Stimulated activated naive CD8-positive, alpha-beta T cell treated with anti-CD3 and anti-CD28 coated beads, Interleukin-15, Interleukin-2, amounts not matched to agents 100 ng/mL and 50 ng/mL, for 24 hours (primary cell): Measurements from ENCODE around the gene CHCHD6.

Experiments used
- H3K27ac Mint-ChIP-seq: one replicate; pipeline ENCODE4 v1.8.0; 2021; ENCODE audit warnings: mild to moderate bottlenecking, mixed read lengths
- H3K27me3 Mint-ChIP-seq: one replicate; pipeline ENCODE4 v1.8.0; 2021; ENCODE audit warnings: mixed read lengths
- H3K36me3 Mint-ChIP-seq: one replicate; pipeline ENCODE4 v1.8.0; 2021; ENCODE audit warnings: low read depth, mixed read lengths
- H3K4me1 Mint-ChIP-seq: one replicate; pipeline ENCODE4 v1.8.0; 2021; ENCODE audit warnings: low read depth, mixed read lengths
- H3K4me3 Mint-ChIP-seq: one replicate; pipeline ENCODE4 v1.8.0; 2021; ENCODE audit warnings: mild to moderate bottlenecking, mixed read lengths
- H3K9me3 Mint-ChIP-seq: one replicate; pipeline ENCODE4 v1.8.0; 2021; ENCODE audit warnings: mixed read lengths

The CHCHD6 gene

GRCh38 chr3:126737527-126737926 lies 33.5 kb downstream of the CHCHD6 start:
- Mint-ChIP-seq H3K4me3 (no peak overlapping the region), H3K27me3 (no peaks in the 10 kb centered on the region), H3K36me3 (peaks cover 86% of the 10 kb centered on the region), H3K4me1 (no peaks in the 10 kb centered on the region), H3K27ac (no peak overlapping the region), H3K9me3 (peaks cover 11% of the 10 kb centered on the region)

DNA sequence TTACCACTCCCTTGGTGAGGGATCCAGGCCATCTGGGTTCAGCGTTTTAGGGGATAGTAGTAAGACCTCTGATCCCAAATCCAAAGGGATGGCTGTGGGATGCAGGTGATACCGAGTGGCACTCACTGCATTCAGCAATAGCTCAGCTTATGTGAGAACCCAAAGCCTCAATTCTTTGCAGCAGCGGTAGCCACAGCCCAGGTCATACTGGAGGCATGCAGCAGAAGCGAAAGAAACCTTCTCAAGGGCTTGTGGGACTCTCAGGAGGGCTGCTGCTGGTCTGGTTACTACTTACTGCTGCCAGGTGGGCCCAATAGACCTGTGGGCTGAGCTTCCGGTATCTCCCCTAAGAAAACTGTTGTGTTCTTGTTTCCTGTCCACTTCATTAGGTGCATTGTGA lies 38.0 kb downstream of the CHCHD6 start:
- H3K4me1 Mint-ChIP-seq: no peaks in the 10 kb centered on the region
- H3K27ac Mint-ChIP-seq: no peak overlapping the region
- peaks cover 47% of the 10 kb centered on the region for H3K36me3 Mint-ChIP-seq
- H3K27me3 Mint-ChIP-seq: no peaks in the 10 kb centered on the region
- H3K9me3 Mint-ChIP-seq: peaks cover 11% of the 10 kb centered on the region
- H3K4me3 Mint-ChIP-seq: no peak overlapping the region

- H3K9me3 Mint-ChIP-seq: peaks cover 7% of the 10 kb centered on the region
- no peak overlapping the region for H3K4me3 Mint-ChIP-seq
- H3K27ac Mint-ChIP-seq: no peak overlapping the region
- H3K4me1 Mint-ChIP-seq: no peaks in the 10 kb centered on the region
- peaks cover 37% of the 10 kb centered on the region for H3K36me3 Mint-ChIP-seq
- no peaks in the 10 kb centered on the region for H3K27me3 Mint-ChIP-seq
Observed at GRCh38 chr3:126743350-126743749, 39.3 kb downstream of the CHCHD6 start.

GRCh38 chr3:126743781-126744180 lies 39.7 kb downstream of the CHCHD6 start:
- no peak overlapping the region for H3K27ac Mint-ChIP-seq
- no peaks in the 10 kb centered on the region for H3K27me3 Mint-ChIP-seq
- peaks cover 33% of the 10 kb centered on the region for H3K36me3 Mint-ChIP-seq
- H3K4me3 Mint-ChIP-seq: no peak overlapping the region
- peaks cover 3% of the 10 kb centered on the region for H3K9me3 Mint-ChIP-seq
- no peaks in the 10 kb centered on the region for H3K4me1 Mint-ChIP-seq

GRCh38 chr3:126745760-126746394 lies 41.8 kb downstream of the CHCHD6 start:
- Mint-ChIP-seq H3K9me3 (no peaks in the 10 kb centered on the region), H3K4me3 (no peak overlapping the region), H3K36me3 (peaks cover 16% of the 10 kb centered on the region), H3K27me3 (no peaks in the 10 kb centered on the region), H3K27ac (no peak overlapping the region), H3K4me1 (no peaks in the 10 kb centered on the region)

- Mint-ChIP-seq H3K4me1 (no peaks in the 10 kb centered on the region), H3K27me3 (no peaks in the 10 kb centered on the region), H3K36me3 (peaks cover 9% of the 10 kb centered on the region), H3K27ac (no peak overlapping the region), H3K9me3 (no peaks in the 10 kb centered on the region), H3K4me3 (no peak overlapping the region)
Observed at GRCh38 chr3:126746395-126747177, 42.5 kb downstream of the CHCHD6 start.

DNA sequence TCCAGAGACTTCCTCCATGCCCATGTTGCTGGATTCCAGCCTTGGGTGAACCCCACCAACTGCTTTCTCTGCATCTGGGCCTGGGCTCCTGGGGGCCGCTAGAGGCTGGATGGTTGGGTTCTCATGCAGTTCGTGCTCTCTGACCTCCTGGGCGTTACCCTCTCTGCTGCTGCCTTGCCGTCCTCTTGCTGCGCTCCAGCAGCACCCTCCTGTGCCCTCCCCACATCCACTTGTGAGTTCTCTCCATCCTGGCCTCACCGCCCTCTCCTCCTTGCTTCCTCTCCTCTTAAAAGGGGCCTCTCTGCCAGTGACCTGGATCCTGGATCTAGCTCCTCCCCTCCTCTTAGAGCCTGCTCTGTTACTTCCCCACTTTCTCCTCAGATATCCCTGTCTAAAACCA lies 43.7 kb downstream of the CHCHD6 start:
- no peaks in the 10 kb centered on the region for H3K4me1 Mint-ChIP-seq
- no peaks in the 10 kb centered on the region for H3K27me3 Mint-ChIP-seq
- H3K36me3 Mint-ChIP-seq: no peaks in the 10 kb centered on the region
- no peaks in the 10 kb centered on the region for H3K9me3 Mint-ChIP-seq
- no peak overlapping the region for H3K4me3 Mint-ChIP-seq
- H3K27ac Mint-ChIP-seq: no peak overlapping the region

- Mint-ChIP-seq H3K9me3 (no peaks in the 10 kb centered on the region), H3K27ac (no peak overlapping the region), H3K4me3 (no peak overlapping the region), H3K36me3 (no peaks in the 10 kb centered on the region), H3K27me3 (no peaks in the 10 kb centered on the region), H3K4me1 (no peaks in the 10 kb centered on the region)
Observed at GRCh38 chr3:126748701-126749546, 44.9 kb downstream of the CHCHD6 start.

GRCh38 chr3:126749547-126749875 lies 45.5 kb downstream of the CHCHD6 start:
- H3K36me3 Mint-ChIP-seq: no peaks in the 10 kb centered on the region
- no peaks in the 10 kb centered on the region for H3K9me3 Mint-ChIP-seq
- no peaks in the 10 kb centered on the region for H3K4me1 Mint-ChIP-seq
- H3K27ac Mint-ChIP-seq: no peak overlapping the region
- H3K4me3 Mint-ChIP-seq: no peak overlapping the region
- no peaks in the 10 kb centered on the region for H3K27me3 Mint-ChIP-seq

GRCh38 chr3:126749931-126750755 lies 46.1 kb downstream of the CHCHD6 start:
- Mint-ChIP-seq H3K27me3 (no peaks in the 10 kb centered on the region), H3K9me3 (no peaks in the 10 kb centered on the region), H3K4me1 (no peaks in the 10 kb centered on the region), H3K36me3 (no peaks in the 10 kb centered on the region), H3K27ac (no peak overlapping the region), H3K4me3 (no peak overlapping the region)

GRCh38 chr3:126750756-126751121 lies 46.7 kb downstream of the CHCHD6 start:
- no peaks in the 10 kb centered on the region for H3K9me3 Mint-ChIP-seq
- H3K4me3 Mint-ChIP-seq: no peak overlapping the region
- no peak overlapping the region for H3K27ac Mint-ChIP-seq
- no peaks in the 10 kb centered on the region for H3K4me1 Mint-ChIP-seq
- no peaks in the 10 kb centered on the region for H3K27me3 Mint-ChIP-seq
- no peaks in the 10 kb centered on the region for H3K36me3 Mint-ChIP-seq

DNA sequence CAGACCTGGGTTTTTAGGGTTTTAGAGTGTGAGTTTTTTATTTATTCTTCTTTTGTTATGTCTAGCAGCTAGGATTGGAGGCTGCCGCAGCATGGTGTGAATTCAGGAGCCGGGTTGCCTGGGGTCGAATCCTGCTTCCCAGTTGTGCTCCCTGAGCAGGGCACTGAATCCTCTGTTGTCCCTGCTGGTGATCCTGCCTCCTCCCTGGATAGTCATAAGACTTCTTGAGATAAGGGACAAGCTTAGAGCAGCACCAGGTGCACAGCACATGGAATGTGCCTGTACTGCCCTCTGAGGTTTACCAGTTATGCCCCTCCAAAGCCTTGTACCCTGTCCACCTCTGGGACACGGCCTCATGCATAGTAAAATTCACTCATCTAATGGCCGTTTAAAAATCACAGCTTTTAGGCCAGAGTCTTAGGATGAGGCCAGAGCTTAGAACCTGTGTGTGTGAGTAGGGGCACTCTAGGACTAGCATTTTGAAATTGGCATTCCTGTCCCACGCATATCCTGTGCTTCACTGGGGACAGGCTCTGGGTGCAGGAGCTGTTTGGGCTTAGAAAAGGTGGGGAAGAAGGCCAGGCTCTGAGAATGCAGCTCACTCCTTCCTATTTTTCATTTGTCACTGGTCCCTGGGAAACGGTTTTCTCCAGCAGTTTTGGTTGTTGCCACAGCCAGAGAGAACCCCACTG lies 47.7 kb downstream of the CHCHD6 start:
- no peaks in the 10 kb centered on the region for H3K9me3 Mint-ChIP-seq
- H3K36me3 Mint-ChIP-seq: no peaks in the 10 kb centered on the region
- no peaks in the 10 kb centered on the region for H3K27me3 Mint-ChIP-seq
- no peaks in the 10 kb centered on the region for H3K4me1 Mint-ChIP-seq
- H3K27ac Mint-ChIP-seq: no peak overlapping the region
- no peak overlapping the region for H3K4me3 Mint-ChIP-seq

- Mint-ChIP-seq H3K27me3 (no peaks in the 10 kb centered on the region), H3K4me3 (no peak overlapping the region), H3K36me3 (no peaks in the 10 kb centered on the region), H3K9me3 (no peaks in the 10 kb centered on the region), H3K4me1 (no peaks in the 10 kb centered on the region), H3K27ac (no peak overlapping the region)
Observed at GRCh38 chr3:126752303-126753190, 48.5 kb downstream of the CHCHD6 start.
